Suprapubic skin (tissue), 4 donors: Measurements from ENCODE around the gene PTPRN2. TPM values are rescaled to one million over a fixed set of nuclear protein-coding genes. Genes with fewer than 3 reads are reported as not detected.

Source experiments
- DNase-seq, 2 donors: peaks; one replicate each; pipeline ENCODE4 v3.0.0-alpha.2; 2019; ENCODE audit warnings: low spot score in 2 of 2
- H3K27ac ChIP-seq: fragments of 200-600 bp; sonication (generic); one replicate; pipeline ENCODE4 v1.5.1; 2019
- H3K27me3 ChIP-seq: fragments of 200-600 bp; sonication (generic); one replicate; pipeline ENCODE4 v1.5.1; 2019
- H3K36me3 ChIP-seq: fragments of 200-600 bp; sonication (generic); one replicate; pipeline ENCODE4 v1.5.1; 2019
- H3K4me1 ChIP-seq: fragments of 200-600 bp; sonication (generic); one replicate; pipeline ENCODE4 v1.5.1; 2019
- H3K4me3 ChIP-seq: fragments of 200-600 bp; sonication (generic); one replicate; pipeline ENCODE4 v1.5.1; 2019; ENCODE audit warnings: mild to moderate bottlenecking
- H3K9me3 ChIP-seq: fragments of 200-600 bp; sonication (generic); one replicate; pipeline ENCODE4 v1.5.1; 2019
- CTCF ChIP-seq, 2 donors: fragments of 200-600 bp in 1 of 2; fragments of 450-650 bp in 1 of 2; sonication (generic) in 1 of 2; IDR thresholded peaks; one replicate each; pipeline ENCODE4 v1.5.1; 2016 to 2019; ENCODE audit warnings: antibody characterized with exemption in 2 of 2, mild to moderate bottlenecking in 1 of 2, moderate library complexity in 1 of 2
- EP300 ChIP-seq: sonication (generic); formaldehyde crosslinking; IDR thresholded peaks from one replicate; pipeline ENCODE4 v1.6.1; 2017; ENCODE audit warnings: antibody characterized with exemption
- POLR2A ChIP-seq, 2 donors: fragments of 450-650 bp; IDR thresholded peaks; one replicate each; pipeline ENCODE4 v1.6.1; 2017; ENCODE audit warnings: antibody characterized with exemption in 2 of 2, mild to moderate bottlenecking in 2 of 2, moderate library complexity in 2 of 2
- POLR2AphosphoS5 ChIP-seq, 3 donors: sonication (generic); formaldehyde crosslinking; IDR thresholded peaks; one replicate each; pipeline ENCODE4 v1.6.1; 2017; ENCODE audit warnings: antibody characterized with exemption in 3 of 3
- WGBS: methylation state at CpG from one replicate; pipeline ENCODE4 v1.1.5; 2018; 5-methylcytosine and 5-hydroxymethylcytosine counted together
- total RNA-seq, 4 donors: library from RNA; depleted of rRNA; stranded (reverse); fragments of >200 nt; gene quantifications; one replicate each; pipeline ENCODE4 v1.1.0, GENCODE V29; 2016

The PTPRN2 gene
- total RNA-seq, 4 donors from 2014 or later, result 0.23 to 1.8 (median 1.3) TPM

GRCh38 chr7:157870644-157871290 is 716.9 kb downstream of the PTPRN2 start:
- H3K27me3 ChIP-seq, result peaks cover 10% of the 10 kb centered on the region
- H3K27ac ChIP-seq, result no peak overlapping the region
- peaks cover 8% of the 10 kb centered on the region for H3K4me1 ChIP-seq
- DNase-seq, result no peak
- TF ChIP-seq EP300, result no peak
- no peak for TF ChIP-seq POLR2AphosphoS5 (IDR thresholded peaks at IDR 0.05)
- TF ChIP-seq CTCF (IDR thresholded peaks at IDR 0.05), result no peak
- no peak for TF ChIP-seq POLR2A (IDR thresholded peaks at IDR 0.05)
- H3K4me3 ChIP-seq, result no peak overlapping the region
- H3K9me3 ChIP-seq, result no peaks in the 10 kb centered on the region
- H3K36me3 ChIP-seq, result no peaks in the 10 kb centered on the region
- 61% methylated on average over 9 of the region's 11 CpGs for WGBS

GRCh38 chr7:157869793-157870192 is 717.8 kb downstream of the PTPRN2 start:
- Histone ChIP-seq H3K36me3 (no peaks in the 10 kb centered on the region), H3K27me3 (peaks cover 7% of the 10 kb centered on the region), H3K4me3 (no peak overlapping the region), H3K4me1 (no peaks in the 10 kb centered on the region), H3K27ac (no peak overlapping the region), H3K9me3 (no peaks in the 10 kb centered on the region)
- 90% methylated on average over 4 of the region's 4 CpGs for WGBS
- TF ChIP-seq POLR2A (IDR thresholded peaks at IDR 0.05) (no peak), POLR2AphosphoS5 (IDR thresholded peaks at IDR 0.05) (no peak), EP300 (no peak), CTCF (IDR thresholded peaks at IDR 0.05) (no peak)
- no peak for DNase-seq

- Histone ChIP-seq H3K4me3 (no peak overlapping the region), H3K27ac (no peak overlapping the region), H3K9me3 (no peaks in the 10 kb centered on the region), H3K27me3 (no peaks in the 10 kb centered on the region), H3K36me3 (no peaks in the 10 kb centered on the region), H3K4me1 (no peaks in the 10 kb centered on the region)
- no peak for DNase-seq
- no peak for TF ChIP-seq CTCF (IDR thresholded peaks at IDR 0.05)
- TF ChIP-seq EP300, result no peak
- no peak for TF ChIP-seq POLR2AphosphoS5 (IDR thresholded peaks at IDR 0.05)
- TF ChIP-seq POLR2A (IDR thresholded peaks at IDR 0.05), result no peak
- 85% methylated on average over 5 of the region's 15 CpGs for whole genome bisulfite sequencing
Measured at GRCh38 chr7:157867685-157868305, 719.8 kb downstream of the PTPRN2 start.

- no peaks in the 10 kb centered on the region for H3K27me3 ChIP-seq
- TF ChIP-seq EP300 (no peak), POLR2AphosphoS5 (IDR thresholded peaks at IDR 0.05) (no peak), POLR2A (IDR thresholded peaks at IDR 0.05) (no peak), CTCF (IDR thresholded peaks at IDR 0.05) (no peak)
- 83% methylated on average over 23 of the region's 29 CpGs for WGBS
- H3K36me3 ChIP-seq, result no peaks in the 10 kb centered on the region
- no peak for DNase-seq
- no peaks in the 10 kb centered on the region for H3K4me1 ChIP-seq
- H3K4me3 ChIP-seq, result no peak overlapping the region
- H3K27ac ChIP-seq, result no peak overlapping the region
- H3K9me3 ChIP-seq, result no peaks in the 10 kb centered on the region
Measured at GRCh38 chr7:157866336-157866924, 721.2 kb downstream of the PTPRN2 start.

- Histone ChIP-seq H3K27ac (no peak overlapping the region), H3K4me3 (no peak overlapping the region), H3K9me3 (no peaks in the 10 kb centered on the region), H3K36me3 (no peaks in the 10 kb centered on the region), H3K4me1 (no peaks in the 10 kb centered on the region), H3K27me3 (no peaks in the 10 kb centered on the region)
- no peak for DNase-seq
- TF ChIP-seq EP300, result no peak
- no peak for TF ChIP-seq CTCF (IDR thresholded peaks at IDR 0.05)
- 85% methylated on average over 25 of the region's 27 CpGs for WGBS
Measured at GRCh38 chr7:157865351-157866165, 722.1 kb downstream of the PTPRN2 start.
